Loucy (cell line): ENCODE results near the gene TAP1.

Source experiments
- H2AFZ ChIP-seq: fragments of 200-600 bp; sonication (generic); 2 replicates; pipeline ENCODE4 v1.6.0; 2016; ENCODE audit warnings: antibody characterized with exemption, mild to moderate bottlenecking, low read length, moderate library complexity
- H3F3A ChIP-seq: fragments of 200-600 bp; 2 replicates; pipeline ENCODE4 v1.6.0; 2016; ENCODE audit warnings: antibody characterized with exemption, low read depth, mild to moderate bottlenecking
- H3K27me3 ChIP-seq: fragments of 200-600 bp; sonication (generic); 2 replicates; pipeline ENCODE4 v1.6.1; 2014; ENCODE audit warnings: low read length, mild to moderate bottlenecking; ENCODE audit not compliant: insufficient read depth, poor library complexity, severe bottlenecking
- H3K36me3 ChIP-seq: fragments of 200-600 bp; sonication (generic); 2 replicates; pipeline ENCODE4 v1.6.1; 2016; ENCODE audit warnings: low read length; ENCODE audit not compliant: insufficient read depth
- H3K4me1 ChIP-seq: fragments of 200-600 bp; sonication (generic); 2 replicates; pipeline ENCODE4 v1.5.1; 2014; ENCODE audit warnings: low read length, mild to moderate bottlenecking; ENCODE audit not compliant: insufficient read depth, poor library complexity, severe bottlenecking
- H3K4me2 ChIP-seq: fragments of 200-600 bp; sonication (generic); 2 replicates; pipeline ENCODE4 v1.6.0; 2014; ENCODE audit warnings: antibody characterized with exemption, low read length, low read depth, mild to moderate bottlenecking; ENCODE audit not compliant: poor library complexity, severe bottlenecking
- H3K4me3 ChIP-seq: fragments of 200-600 bp; sonication (generic); 2 replicates; pipeline ENCODE4 v1.5.1; 2014; ENCODE audit warnings: low read length, mild to moderate bottlenecking, mixed read lengths; ENCODE audit not compliant: poor library complexity, severe bottlenecking
- H3K79me2 ChIP-seq: fragments of 200-600 bp; sonication (generic); 2 replicates; pipeline ENCODE4 v1.6.1; 2014; ENCODE audit warnings: low read length; ENCODE audit not compliant: insufficient read depth
- H3K9ac ChIP-seq: fragments of 200-600 bp; sonication (generic); 2 replicates; pipeline ENCODE4 v1.6.0; 2014; ENCODE audit warnings: mild to moderate bottlenecking, low read depth, low read length, moderate library complexity; ENCODE audit not compliant: poor library complexity, severe bottlenecking
- H3K9me2 ChIP-seq: fragments of 200-600 bp; sonication (generic); replicated peaks from 2 replicates; pipeline ENCODE4 v1.6.1; 2016; ENCODE audit warnings: low read depth, low read length, mixed read lengths
- H3K9me3 ChIP-seq: fragments of 200-600 bp; sonication (generic); 2 replicates; pipeline ENCODE4 v1.6.1; 2014; ENCODE audit warnings: mild to moderate bottlenecking, antibody characterized with exemption, low read length, low read depth; ENCODE audit not compliant: insufficient read depth
- H4K20me1 ChIP-seq: fragments of 200-600 bp; sonication (generic); 2 replicates; pipeline ENCODE4 v1.6.0; 2014; ENCODE audit warnings: antibody characterized with exemption, low read length, mild to moderate bottlenecking; ENCODE audit not compliant: insufficient read depth, poor library complexity, severe bottlenecking
- EZH2phosphoT487 ChIP-seq: fragments of 200-600 bp; IDR thresholded peaks from 2 replicates; pipeline ENCODE4 v1.6.1; 2018; ENCODE audit warnings: antibody characterized with exemption, mild to moderate bottlenecking, moderate library complexity, borderline replicate concordance
- TF ChIP-seq, protein P1 (sequence below): fragments of 200-600 bp; sonication (generic); conservative IDR thresholded peaks from 2 replicates; pipeline ENCODE4 v1.5.1; 2014; ENCODE audit warnings: mild to moderate bottlenecking, antibody characterized with exemption, low read length

Gene TAP1

DNA sequence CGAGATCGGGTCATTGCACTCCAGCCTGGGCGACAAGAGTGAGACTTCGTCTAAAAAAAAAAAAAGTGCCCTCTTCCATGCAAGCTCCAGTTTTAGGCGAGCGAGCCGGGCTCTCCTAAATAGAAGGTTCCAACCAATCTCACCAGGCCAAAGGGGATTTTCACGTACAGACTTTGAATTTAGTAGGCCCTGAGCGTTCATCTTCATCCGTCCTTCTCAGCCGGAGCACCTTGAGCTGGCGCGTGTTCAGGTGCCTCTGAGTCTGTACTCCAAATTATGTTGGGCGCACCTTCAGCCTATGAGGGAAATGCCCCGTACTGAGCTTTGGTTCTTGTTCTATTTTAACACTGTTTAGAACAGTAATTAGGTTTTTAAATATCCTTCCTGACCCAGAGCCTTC, 14.1 kb downstream of the TAP1 start:
- Histone ChIP-seq H3K9ac (peak overlapping the region; percentile 100), H3K9me3 (no peaks in the 10 kb centered on the region), H3K9me2 (no peaks in the 10 kb centered on the region), H2AFZ (no peak overlapping the region), H3K27me3 (peaks cover 11% of the 10 kb centered on the region), H3K4me2 (peak overlapping the region; percentile 99), H4K20me1 (peaks cover 17% of the 10 kb centered on the region), H3K79me2 (peaks cover 85% of the 10 kb centered on the region), H3K36me3 (peaks cover 19% of the 10 kb centered on the region), H3K4me1 (peaks cover 78% of the 10 kb centered on the region), H3F3A (peaks cover 7% of the 10 kb centered on the region; the same call in 1 of the 2 replicates), H3K4me3 (no peak overlapping the region)
- TF ChIP-seq, protein P1, sequence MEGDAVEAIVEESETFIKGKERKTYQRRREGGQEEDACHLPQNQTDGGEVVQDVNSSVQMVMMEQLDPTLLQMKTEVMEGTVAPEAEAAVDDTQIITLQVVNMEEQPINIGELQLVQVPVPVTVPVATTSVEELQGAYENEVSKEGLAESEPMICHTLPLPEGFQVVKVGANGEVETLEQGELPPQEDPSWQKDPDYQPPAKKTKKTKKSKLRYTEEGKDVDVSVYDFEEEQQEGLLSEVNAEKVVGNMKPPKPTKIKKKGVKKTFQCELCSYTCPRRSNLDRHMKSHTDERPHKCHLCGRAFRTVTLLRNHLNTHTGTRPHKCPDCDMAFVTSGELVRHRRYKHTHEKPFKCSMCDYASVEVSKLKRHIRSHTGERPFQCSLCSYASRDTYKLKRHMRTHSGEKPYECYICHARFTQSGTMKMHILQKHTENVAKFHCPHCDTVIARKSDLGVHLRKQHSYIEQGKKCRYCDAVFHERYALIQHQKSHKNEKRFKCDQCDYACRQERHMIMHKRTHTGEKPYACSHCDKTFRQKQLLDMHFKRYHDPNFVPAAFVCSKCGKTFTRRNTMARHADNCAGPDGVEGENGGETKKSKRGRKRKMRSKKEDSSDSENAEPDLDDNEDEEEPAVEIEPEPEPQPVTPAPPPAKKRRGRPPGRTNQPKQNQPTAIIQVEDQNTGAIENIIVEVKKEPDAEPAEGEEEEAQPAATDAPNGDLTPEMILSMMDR = no peak
- TF ChIP-seq EZH2phosphoT487 = no peak

- Histone ChIP-seq H3K36me3 (peaks cover 19% of the 10 kb centered on the region), H3K9me2 (no peaks in the 10 kb centered on the region), H3K27me3 (peaks cover 3% of the 10 kb centered on the region), H3K9me3 (no peaks in the 10 kb centered on the region), H3K4me2 (peak within 1 kb of the TSS; percentile 99), H3F3A (0 out of 2 replicates have a peak, but pooled peaks cover 3% of the 10 kb centered on the region), H3K79me2 (peaks cover 80% of the 10 kb centered on the region), H3K9ac (peak within 1 kb of the TSS; percentile 100), H2AFZ (peak within 1 kb of the TSS; percentile 63), H3K4me1 (peaks cover 84% of the 10 kb centered on the region), H4K20me1 (peaks cover 17% of the 10 kb centered on the region), H3K4me3 (peak within 1 kb of the TSS; percentile 90)
- TF ChIP-seq, protein P1 = peak; percentile 83
- no peak for TF ChIP-seq EZH2phosphoT487
Measured at GRCh38 chr6:32838114-32838958, 15.2 kb downstream of the TAP1 start, which contains the start of gene TAP2. TSS of gene TAP2 (minus strand) at chr6:32838739. CDS start at chr6:32838233, 506 bp downstream.

DNA sequence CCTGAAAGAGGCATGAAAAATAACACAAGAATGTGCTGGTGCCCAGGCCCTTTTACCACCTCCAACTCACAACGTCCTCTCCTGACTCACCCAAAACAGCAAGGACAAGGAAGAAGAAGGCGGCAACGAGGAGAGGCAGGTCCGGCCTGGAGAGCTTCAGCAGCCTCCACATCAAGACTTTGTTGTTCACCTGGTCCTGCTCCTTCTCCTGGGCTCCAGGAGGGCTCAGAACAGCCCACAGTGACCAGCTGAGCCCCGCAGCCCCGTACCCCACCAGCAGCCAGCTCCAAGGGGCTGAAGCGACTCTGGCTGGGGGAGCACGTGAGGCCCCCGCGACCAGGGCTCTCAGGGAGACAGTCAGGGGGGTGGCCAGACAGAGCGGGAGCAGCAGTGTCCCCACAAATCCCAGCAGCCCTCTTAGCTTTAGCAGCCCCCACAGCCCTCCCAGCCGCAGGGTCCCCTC, 15.8 kb downstream of the TAP1 start:
- Histone ChIP-seq H4K20me1 (peaks cover 13% of the 10 kb centered on the region), H3K79me2 (peaks cover 80% of the 10 kb centered on the region), H3F3A (0 out of 2 replicates have a peak, but pooled peaks cover 3% of the 10 kb centered on the region), H3K4me2 (peak overlapping the region; percentile 92), H3K36me3 (peaks cover 18% of the 10 kb centered on the region), H3K27me3 (no peaks in the 10 kb centered on the region), H3K4me1 (peaks cover 85% of the 10 kb centered on the region), H3K9me2 (no peaks in the 10 kb centered on the region), H3K9me3 (no peaks in the 10 kb centered on the region), H2AFZ (peak overlapping the region; percentile 25; the same call in 1 of the 2 replicates), H3K4me3 (peak overlapping the region; percentile 90), H3K9ac (peak overlapping the region; percentile 100)
- no peak for TF ChIP-seq EZH2phosphoT487
- TF ChIP-seq, protein P1 = no peak
